Activated T-cell treated with anti-CD3 and anti-CD28 coated beads for 48 hours (primary cell): ENCODE results near the gene KNOP1.
"Not testable (repeated sequence)": the region's sequence is repeated elsewhere in the genome, so short reads cannot be mapped to it uniquely, and the experiment has no call there.

Source experiments
- DNase-seq: peaks from one replicate; pipeline ENCODE4 v3.0.0-alpha.2; 2020; ENCODE audit warnings: low read depth

KNOP1 gene

DNA sequence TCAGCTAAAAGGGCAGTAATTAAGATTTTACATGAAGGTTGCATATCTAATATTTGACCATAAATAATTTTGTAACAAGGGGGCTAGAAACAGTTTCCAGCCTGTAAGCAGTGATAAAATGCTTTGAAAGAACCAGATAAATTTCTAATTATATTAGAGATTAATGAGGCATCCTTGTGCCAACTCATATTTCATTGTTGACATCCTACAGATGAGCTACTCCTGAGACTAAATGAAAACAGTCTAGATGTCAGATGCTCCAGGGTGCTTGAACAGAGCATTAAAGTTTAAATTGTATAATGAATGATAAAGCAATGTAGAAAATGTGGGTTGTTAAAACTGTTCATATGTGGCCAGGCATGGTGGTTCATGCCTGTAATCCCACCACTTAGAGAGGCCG lies 23.3 kb upstream of the KNOP1 start:
- no peak for DNase-seq

DNA sequence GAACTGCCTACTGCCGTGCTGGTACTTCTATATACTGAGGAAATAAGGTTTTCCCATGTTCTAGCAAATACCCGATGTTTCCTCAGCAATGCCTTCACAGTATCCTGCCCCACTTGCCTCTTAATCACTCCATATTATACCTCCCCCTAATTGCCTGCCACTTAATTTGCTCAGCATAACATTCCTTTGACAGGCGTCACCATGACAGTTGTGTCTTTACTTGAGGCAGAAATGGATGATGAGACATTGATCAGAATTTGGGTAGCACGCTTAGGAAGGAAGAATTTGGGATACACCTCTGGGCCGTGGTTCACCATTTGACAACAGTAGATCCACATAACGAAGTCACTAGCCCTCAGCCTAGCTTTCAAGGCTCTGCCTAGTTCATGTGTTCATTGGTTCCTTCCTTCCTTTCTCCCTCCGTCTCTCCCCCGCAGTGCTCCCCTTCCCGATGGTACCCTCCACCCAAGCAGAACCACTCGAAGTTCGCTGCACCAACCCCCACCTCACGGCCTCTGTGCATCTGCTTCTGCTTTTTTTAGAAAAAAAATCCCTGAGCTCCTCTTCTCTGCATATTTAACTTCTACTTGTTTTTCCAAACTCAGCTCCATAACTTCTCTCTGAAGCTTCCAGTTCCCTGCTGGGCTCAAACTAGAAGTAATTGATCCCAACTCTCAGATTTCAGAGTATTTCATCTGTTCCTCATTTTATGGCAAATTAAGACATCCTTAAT lies 19.4 kb upstream of the KNOP1 start:
- no peak for DNase-seq

DNA sequence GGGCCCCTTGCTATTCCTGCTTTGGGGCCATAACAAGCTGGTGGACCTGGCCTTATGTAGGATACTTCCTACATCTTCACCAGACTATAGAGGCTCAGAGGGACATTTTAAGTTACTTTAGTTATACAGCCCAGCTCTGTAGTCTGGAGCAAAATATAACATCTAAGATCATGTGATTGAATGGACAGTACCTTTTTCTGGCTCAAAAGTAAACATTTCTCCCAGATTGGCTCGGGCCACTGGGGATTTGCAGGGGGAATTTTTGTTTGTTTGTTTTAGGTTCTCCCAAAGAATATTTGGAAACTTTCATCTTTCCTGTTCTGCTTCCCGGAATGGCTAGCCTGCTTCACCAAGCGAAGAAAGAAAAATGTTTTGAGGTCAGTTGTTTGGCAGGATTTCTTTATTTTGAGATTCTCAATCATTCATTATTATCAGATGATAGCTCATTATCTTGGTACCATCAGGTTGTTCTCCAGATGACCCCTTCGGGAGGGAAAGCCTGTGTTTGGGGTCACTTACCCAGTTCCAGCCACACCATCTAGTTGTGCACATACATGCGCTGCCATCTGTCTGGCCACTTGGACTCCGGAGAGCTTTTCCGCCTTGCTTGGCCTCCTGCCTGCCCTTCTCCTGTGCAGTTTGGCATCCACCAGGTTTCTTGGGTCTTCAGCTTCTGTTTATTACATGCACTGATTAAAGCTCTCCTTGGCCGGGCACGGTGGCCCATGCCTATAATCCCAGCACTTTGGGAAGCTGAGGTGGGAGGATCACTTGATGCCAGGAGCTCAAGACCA lies 17.2 kb upstream of the KNOP1 start:
- no peak for DNase-seq

DNA sequence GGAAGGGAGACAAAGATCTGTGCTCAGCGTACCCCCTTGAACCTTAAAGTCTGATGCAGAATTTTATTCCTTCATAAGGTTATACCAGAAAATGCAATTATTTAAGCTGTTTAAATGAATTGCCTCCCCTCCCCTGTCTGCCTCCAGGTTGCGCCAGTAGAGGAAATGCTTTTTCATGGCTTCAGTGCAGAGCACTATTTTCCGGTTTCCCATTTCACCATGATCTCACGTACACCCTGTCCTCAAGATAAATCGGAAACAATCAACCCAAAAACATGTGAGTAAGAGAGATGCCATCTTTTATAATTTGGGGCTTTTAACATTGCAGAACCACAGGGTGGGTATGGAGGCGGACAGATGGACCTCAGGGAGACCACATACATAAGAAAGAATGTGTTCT lies 15.5 kb upstream of the KNOP1 start:
- no peak for DNase-seq

DNA sequence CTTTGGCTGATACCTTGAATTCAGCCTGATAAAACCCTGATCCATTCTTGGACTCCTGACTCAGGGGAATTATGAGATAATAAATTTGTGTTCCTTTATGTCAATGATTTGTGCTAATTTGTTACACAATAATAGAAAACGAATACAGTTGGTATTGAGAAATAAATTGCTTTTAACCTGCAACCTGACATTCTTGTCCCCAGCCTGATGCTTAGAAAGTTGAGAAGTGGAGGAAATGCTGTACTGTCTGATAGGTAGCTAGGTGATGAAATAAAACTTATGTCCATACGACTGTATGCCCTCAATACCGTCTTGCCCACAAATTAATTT lies 10.6 kb upstream of the KNOP1 start:
- no peak for DNase-seq

DNA sequence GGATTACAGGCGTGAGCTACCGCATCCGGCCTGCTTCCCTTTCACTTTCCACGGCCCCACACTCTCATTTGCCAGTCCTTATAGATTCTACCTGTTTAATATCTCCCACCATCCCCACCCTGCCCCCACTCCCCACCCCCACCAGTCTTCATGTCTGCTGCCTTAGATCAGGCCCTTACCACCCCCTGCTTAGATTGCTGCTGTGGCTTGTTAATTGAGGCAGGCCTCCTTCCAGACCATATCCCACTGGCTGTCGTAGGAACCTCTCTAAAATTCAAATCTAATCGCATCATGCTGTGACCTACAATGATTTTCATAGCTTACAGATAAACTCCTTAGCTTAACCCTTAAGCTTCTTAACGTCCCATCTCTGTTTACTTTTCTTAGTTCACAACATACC lies 5.0 kb upstream of the KNOP1 start:
- DNase-seq: no peak

DNA sequence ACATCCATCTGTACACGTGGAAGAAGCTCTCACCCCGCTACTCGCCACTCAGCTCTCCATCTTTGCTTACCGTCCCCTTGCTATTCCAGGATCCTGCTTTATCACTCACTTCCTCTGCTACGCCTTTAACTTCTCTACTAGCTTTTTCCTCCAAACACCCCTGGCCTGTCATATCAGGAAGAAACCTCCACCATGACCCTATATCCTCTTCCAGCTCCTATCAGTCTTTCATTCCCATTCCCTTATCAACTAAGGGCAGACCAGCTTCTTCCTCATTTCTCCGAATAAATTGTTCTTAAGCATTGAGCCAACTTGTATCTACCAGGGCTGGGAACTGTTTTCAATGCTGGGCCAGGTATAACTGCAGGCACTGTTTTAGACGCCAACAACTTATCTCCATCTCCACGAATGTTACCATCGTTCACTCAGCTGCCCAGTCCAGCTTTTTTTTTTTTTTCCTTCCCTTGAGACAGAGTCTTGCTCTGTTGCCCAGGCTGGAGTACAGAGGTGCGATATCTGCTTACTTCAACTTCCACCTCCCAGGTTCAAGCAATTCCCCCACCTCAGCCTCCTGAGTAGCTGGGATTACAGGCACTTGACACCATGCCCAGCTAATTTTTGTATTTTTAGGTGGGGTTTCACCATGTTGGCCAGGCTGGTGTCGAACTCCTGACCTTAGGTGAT lies 4.4 kb upstream of the KNOP1 start:
- no peak for DNase-seq

DNA sequence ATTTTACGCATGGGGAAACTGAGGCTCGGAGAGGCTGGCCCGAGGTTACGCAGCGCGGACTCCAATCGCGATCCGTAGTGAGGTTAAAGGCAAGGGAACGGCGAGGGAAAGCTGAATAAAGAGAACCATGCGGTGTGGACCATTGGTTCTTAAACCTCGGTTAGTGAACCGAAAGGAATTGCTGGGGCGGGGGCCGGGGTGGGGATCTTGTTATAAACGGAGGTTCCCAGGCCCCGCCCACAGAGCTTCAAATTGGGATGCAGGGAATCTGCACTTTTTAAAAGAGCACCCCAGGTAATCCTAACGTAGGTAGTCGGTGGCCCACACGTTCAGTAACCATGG lies 568 bp upstream of the KNOP1 start:
- no peak for DNase-seq

DNA sequence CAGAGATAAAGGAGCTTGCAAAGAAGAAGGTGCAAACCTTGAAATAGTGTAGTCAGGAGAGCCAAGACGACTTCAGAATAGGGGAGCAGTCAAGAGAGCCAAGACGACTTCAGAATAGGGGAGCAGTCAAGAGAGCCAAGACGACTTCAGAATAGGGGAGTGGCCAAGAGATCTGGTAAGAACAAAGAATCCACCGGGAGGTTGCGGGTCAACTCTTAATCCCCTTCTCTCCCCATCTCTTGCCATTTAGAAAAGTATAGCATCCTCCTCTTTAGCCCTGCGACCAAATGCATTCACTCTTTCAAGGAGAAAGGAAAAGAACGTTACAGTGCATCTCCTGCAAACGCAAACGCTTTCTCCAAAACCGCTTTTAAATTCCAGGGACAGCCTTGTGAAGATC lies 713 bp downstream of the KNOP1 start:
- no peak for DNase-seq

DNA sequence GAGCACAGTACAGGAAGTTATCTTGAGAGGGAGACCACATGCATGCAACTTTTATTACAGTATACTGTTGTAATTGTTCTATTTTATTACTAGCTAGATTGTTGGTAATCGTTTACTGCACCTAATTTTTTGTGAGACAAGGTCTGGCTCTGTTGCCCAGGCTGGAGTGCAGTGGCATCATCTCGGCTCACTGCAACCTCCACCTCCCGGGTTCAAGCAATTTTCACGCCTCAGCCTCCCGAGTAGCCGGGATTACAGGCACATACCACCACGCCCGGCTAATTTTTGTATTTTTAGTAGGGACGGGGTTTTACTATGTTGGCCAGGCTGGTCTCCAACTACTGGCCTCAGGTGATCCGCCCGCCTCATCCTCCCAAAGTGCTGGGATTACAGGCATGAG lies 1.3 kb downstream of the KNOP1 start:
- not testable (repeated sequence) for DNase-seq

DNA sequence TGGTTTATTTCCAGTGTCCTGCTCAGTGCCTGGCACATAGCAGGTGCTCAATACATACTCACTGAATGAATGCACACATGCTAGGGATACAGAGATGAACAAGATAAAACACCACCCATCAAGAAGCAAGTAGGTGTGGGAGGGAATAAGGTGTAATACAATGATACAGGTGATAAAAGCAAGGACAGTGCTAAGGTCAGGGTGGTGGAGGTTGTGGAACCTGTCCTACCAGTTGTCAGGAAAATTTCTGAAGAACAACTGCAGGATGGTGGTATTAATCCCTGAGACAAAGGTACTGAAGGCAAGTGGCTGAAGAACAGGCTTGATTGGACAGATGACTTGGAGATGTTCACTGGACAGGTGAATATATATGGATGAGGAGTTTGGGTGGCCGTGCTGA lies 1.8 kb downstream of the KNOP1 start:
- no peak for DNase-seq

DNA sequence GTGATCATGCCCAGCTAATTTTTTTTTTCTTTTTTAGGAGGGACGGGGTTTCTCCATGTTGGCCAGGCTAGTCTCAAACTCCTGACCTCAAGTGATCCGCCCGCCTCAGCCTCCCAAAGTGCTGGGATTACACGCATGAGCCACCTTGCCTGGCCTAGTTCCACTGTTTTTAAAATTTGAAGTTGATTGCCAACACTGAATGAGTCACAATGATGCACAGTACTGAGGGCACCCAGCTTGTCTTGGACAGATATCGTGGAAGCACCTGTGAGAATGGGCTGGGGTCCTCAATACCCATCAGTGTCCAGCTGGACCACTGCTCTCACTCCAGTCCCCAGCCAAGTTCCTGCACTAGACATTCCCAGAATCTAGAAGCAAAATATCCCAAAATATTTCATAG lies 2.5 kb downstream of the KNOP1 start:
- DNase-seq: no peak

DNA sequence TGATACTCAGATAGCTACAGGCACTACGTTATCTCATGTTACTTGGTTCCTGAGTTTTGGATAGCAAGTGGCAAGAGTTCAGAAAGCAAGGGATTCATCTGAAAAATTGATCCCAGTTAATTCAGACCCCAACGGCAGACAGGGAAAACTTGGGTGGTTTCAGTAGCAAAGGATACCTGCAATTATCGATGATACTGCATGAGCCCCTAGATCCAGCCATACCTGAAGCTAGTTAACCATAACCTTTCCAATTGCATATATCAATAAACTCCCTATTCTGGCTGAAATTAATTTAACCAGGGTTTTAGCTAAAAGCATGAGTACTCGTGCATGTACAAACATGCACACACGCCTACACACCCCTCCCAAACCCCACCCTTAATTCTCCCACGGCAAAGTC lies 4.3 kb downstream of the KNOP1 start:
- DNase-seq: no peak

DNA sequence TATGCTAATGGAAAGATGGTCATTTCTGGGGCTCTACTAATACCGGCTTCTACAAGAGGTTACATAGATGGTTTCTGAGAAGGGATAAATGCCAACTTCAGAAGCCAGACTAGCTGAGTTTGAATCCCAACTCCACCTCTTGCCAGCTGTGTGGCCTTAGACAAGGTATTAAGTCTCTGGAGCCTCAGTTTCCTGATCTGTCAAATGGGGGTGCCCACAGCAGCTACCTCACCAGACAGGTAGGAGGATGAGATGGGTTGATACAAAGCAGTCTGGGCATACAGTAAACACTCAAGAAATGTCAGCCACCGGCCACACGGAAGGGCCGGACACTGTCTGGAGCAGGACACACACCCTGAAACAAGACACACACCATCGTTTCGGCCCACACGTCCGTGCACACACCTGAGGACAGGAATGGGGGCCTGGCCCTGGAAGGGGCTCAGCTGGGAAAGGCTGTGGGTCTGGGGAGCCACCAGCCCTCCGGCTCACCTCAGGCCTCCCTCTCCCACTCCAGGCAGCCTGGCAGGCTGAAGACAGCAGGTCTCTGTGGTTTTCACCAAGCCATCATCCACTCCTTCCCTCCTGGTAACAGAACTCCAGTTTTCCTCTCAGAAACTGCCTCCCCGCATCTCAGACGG lies 5.5 kb downstream of the KNOP1 start:
- no peak for DNase-seq

DNA sequence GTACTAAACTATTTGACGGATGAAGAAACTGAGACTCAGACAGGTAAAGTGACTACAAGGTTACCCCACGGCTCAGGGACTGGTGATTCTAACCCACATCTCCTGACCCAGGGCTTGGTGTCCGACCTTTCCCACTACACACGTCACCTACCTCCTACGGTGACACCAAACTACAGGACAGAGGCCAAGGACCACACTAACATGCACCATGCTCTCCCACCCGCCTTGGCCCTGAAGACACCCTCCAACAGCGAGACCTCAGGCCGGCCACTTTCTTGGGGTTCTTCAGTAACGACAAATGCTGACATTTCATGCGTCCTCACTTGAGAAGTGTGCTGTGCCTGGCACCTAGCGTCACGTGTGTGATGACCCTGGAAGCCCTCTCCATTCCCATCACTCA lies 6.4 kb downstream of the KNOP1 start:
- DNase-seq: no peak

DNA sequence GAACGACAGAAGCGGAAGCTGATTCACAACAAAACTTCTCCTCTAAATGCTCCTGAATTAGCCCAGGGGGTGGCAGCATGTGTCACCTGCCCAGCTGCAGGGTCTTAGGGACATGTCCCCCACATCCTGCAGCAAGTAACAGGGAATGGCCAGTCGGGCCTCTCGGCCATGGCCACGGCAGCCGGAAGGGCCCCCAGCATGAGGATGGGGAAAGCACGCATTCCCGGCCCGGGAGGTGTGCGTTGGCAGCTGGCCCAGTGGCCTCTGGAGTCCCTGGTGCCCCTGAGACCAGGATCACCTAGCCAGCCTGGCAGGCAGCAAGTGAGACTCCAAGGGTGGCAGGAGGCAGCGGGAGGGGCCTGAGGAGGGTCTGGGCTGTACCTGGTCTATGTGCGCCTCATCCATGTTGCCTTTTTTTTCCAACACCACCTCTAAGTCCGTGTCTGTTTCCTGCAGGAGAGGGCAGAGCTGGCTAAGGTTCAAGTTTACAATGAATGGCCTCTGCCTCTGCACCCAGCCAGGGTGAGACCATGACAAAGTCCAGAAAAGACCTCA lies 7.0 kb downstream of the KNOP1 start:
- no peak for DNase-seq

DNA sequence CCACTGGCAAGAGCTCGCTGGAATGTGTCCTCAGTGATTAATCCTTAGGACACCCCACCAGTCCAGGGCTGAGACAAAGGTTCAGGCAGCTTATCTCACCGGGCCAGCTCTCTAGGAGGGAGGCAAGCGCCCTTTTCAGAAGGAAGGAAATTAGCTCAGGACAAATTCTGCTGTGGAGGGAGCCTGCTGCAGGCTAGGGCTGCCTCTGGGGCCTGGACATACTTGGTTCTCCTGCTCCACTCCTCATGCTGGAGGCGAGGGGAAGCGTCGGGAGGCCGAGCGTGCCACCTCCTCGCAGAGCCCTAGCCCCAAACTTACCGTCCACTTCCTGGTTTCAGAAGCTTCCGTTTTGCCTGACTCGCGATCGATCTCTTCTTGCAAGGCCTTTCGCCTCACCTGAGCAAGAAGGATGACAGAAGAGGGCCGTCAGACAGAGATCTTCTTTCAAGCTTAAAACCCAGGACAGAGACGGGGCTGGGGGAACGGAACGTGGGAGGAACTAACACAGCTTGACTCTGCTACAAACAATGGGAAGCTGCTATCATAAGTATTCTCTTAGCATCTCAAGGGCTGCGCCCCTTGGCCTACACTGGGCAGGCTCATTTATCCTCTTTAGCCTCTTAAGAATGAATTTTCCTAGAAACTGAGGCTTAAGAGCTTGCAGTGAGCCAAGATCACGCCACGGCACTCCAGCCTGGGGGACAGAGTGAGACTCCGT lies 7.7 kb downstream of the KNOP1 start:
- no peak for DNase-seq

DNA sequence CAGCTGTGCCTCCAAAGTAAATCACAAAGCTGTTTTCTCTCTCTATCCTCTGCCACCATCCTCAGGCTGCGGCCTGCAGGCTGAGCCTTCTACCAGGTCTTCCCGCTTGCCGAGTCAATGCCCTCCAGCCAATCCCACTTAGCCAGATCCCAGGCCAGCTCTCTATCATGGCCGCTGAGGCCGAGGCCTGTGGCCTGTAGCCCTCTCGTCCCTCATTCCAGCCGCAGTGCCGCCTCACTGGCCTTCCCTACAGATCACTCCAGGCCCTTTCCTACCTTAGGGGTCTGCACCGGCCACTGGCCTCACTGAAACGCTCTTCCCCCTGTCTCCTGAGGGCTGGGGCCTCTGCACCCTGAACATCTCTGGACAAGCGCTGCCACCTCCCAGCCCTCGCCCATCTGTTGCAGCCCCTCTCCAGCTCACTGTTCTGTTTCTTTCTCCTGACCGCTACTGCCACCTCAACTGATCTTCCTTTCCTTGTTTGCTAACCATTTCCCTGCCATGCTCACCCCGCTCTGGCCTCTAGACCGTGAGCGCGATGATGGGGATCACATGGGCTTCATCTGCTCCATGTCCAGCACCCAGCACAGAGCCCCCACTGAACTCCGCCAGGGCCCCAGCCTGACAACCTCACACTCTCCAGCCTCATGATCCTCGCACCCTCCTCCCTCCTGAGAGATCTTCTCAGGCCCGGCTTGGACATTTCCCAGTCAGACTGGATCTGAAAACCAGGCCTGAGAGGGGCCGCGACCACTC lies 8.5 kb downstream of the KNOP1 start:
- DNase-seq: no peak

DNA sequence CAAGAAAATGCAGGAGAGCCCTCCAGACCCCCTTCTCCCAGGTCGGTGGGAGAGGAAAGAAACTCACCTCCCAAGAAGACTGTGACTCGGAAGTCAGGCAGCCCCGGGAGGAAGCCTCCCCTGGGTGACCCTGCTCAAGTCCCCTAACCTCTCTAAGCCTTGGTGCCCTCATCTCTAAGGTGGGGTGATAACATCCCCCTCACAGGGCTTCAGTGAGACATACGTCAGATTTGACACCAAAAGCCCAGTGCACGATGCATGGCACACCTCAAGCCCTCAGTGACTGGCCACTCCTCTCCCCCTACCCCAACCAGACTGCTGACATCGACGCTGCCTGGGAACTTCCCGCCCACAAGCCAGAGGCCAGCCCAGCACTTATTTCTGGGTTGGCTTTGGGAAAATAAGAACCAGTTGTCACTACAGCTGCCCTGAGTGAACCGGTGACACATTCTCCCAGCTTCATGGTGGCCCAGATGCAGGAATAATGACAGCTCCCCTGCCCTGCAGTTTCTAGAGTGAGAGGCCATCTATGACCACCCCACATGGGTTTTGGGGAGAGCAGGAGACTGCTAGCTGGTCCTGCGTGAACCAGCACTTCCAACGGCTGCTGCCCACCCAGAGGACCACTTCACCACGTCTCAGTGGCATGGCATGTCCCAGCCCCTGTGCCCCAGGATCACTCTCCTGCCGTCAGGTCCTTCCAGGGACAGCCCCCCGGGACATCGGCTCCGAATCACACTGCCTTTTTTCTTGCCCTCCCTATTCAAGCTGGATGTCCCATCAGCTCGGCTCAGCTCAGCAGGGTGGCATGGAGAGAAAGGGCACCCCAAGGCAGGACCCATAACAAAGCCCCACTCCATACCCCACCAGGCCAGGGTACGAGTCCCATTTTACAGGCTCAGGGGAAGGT lies 9.5 kb downstream of the KNOP1 start:
- no peak for DNase-seq
